Fibroblast of the aortic adventitia (primary cell): ENCODE measurements around the gene AMER1. TPM values are rescaled to one million over a fixed set of nuclear protein-coding genes. Genes with fewer than 3 reads are reported as not detected.
A peak's percentile ranks its signal among the peaks of the same experiment; 100 is the strongest.

Experiments used
- DNase-seq: peaks from one replicate; pipeline ENCODE4 v3.0.0-alpha.2; 2010; ENCODE audit warnings: low read depth
- H3K4me3 ChIP-seq: 2 replicates; pipeline ENCODE4 v1.5.1; 2011; ENCODE audit warnings: low read depth, mild to moderate bottlenecking, control low read depth, low read length, moderate library complexity
- CTCF ChIP-seq: IDR thresholded peaks from 2 replicates; pipeline ENCODE4 v1.5.1; 2011; ENCODE audit warnings: mild to moderate bottlenecking, low read length, control low read depth, inconsistent platforms; ENCODE audit not compliant: insufficient read depth
- total RNA-seq: library from RNA; depleted of rRNA; stranded (reverse); fragments of >200 nt; gene quantifications from 2 replicates; pipeline ENCODE4 v1.2.3, GENCODE V29; 2012; ENCODE audit warnings: low replicate concordance

AMER1 gene
- total RNA-seq, 1 donor: 3.6 TPM

DNA sequence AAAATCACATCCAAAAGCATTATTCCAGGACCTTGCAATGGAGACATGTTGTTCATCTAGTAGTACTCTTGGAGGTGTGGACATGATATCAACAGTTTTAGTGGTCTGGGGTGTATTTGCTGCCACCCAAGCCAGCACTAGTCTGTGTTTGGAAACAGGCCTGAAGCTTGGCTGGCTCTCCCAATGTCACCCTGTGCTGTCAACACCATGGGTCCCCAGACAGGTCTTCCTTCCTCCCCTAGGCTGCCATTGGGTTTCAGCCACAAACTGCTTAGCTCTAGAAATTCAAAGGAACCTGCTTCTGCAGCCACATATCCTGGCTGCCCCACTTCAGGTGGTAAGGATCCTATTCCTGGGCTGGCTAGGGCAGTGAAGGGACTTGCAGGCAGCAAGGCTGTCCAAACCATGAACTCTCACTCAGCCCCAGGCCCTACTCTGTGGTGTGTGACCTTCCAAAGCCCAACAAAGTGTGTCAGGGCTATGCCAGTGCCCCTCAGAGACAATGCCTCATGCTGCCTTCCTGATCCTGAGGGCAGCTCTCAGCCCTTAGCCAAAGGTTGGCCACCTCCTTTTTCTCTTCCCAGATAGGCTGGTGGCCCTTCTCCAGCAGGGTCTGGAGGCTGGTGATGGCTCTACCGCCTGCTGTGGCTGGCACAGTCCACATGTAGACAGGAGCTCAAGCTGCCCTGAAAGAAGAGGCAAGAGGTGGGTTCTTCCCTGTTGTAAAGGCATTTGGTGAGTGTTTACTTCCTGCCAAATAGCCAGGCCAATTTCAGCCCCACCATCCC is 18.3 kb downstream of the AMER1 start:
- DNase-seq: no peak
- no peak for TF ChIP-seq CTCF
- H3K4me3 ChIP-seq: no peak overlapping the region

GRCh38 chrX:64184396-64184795 is 21.1 kb downstream of the AMER1 start:
- no peak for TF ChIP-seq CTCF
- no peak for DNase-seq
- H3K4me3 ChIP-seq: no peak overlapping the region

DNA sequence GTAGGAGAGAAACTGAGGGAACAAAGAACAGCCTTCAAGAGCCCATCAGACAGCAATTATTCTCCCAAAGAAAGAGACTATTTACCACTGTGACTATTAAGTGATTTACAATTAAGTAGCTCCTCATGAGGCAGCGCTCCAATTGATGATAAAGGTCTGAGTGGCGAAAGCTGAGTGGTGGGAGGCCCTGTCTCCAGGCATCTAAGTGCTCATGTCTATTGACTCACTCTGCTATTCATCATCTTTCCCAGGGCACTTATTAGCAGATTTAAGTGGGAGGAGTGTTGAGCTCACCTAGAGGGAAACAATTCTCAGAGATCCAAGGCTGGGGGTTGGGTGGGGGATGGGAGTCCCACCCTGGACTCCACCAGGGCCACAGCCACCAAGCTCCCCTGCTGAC is 23.3 kb downstream of the AMER1 start:
- H3K4me3 ChIP-seq: no peak overlapping the region
- DNase-seq: no peak
- no peak for TF ChIP-seq CTCF

DNA sequence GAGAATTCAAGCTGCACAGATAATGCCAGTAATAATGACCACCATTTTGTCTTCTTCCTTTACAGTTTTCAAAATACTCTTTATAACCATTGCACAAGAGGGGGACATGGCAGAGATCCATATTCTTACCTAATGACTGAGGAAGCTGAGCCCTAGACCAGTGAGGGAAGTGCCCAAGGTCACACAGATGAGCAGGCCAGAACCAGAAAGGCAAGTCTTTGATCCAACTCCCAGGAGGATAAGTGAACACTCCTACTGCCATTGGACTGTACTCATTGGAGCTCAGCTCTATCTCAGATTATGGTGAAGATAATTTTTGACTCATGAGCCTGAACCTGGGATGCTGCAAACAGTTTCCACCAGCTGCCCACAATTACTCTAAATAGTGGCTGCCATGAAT is 28.6 kb downstream of the AMER1 start:
- TF ChIP-seq CTCF: no peak
- no peak overlapping the region for H3K4me3 ChIP-seq
- DNase-seq: peak; percentile 1

DNA sequence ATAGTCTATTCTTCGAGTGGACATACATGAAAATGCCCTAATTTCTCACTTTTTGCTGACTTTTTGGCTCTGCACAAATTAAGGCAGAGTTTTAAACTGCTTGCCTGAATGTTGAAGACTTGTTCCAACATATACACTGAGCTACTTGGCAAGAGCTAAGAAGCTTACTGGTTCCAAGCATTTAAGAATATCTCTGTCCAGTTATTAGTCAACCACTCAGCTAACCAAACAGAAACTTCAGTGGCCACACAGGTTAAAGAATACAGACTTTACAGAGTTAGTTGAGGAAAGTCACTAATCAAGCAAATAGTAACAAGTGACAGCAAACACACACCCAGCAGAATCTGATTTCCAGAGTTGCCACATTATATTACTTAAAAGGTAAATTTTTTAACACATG is 35.5 kb downstream of the AMER1 start:
- no peak overlapping the region for H3K4me3 ChIP-seq
- TF ChIP-seq CTCF: no peak
- no peak for DNase-seq

- DNase-seq: no peak
- H3K4me3 ChIP-seq: no peak overlapping the region
- no peak for TF ChIP-seq CTCF
Measured at GRCh38 chrX:64152857-64153256, 52.7 kb downstream of the AMER1 start.

- H3K4me3 ChIP-seq: no peak overlapping the region
- TF ChIP-seq CTCF: no peak
- no peak for DNase-seq
Measured at GRCh38 chrX:64151911-64152310, 53.6 kb downstream of the AMER1 start.
